ENCODE measurements around the gene MTMR6.
A peak's percentile ranks its signal among the peaks of the same experiment; 100 is the strongest.

The MTMR6 gene

GRCh38 chr13:25280396-25280795 lies 6.9 kb downstream of the MTMR6 start:
- no peak for DNase-seq (ENCODE audit: low read depth)

DNA sequence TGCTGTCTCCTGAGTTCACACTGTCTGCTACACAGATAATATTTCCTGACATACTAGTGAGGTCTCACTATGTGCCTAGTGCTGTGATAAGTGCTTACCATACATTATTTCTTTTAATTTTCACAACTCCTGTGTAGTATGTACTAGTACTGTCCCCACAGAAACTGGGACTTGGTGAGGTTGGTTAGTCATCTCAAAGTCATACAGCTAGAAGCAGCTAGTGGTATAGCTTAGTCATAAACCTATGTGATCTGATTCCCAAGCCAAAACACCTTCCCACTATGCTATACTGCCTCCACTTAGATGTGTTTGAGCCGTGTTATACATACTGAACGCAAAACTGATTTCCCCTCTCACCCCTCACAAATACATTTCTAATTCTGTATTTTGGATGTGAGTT lies 10.5 kb downstream of the MTMR6 start:
- no peak for DNase-seq (ENCODE audit: low read depth)

DNA sequence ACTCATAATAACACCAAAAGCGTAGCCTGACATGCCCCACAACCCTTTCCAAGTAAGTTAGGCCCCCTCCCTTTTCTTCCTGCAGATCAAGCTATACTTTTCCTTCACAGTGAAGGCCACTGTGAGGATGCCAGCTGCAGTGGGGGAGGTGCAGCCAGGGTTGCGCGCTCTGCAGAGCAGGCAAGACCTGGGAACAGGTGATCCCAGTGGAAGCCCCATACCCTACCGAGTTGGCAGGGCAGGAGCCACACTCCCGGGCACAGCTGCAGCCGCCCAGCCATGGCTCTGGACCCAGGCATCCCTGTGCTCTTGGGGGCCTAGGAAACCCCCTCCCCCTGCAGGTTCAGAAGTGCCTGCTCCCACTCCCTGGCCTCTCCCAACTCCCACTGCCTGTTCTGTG lies 18.7 kb downstream of the MTMR6 start:
- DNase-seq (ENCODE audit: low read depth), result no peak

DNA sequence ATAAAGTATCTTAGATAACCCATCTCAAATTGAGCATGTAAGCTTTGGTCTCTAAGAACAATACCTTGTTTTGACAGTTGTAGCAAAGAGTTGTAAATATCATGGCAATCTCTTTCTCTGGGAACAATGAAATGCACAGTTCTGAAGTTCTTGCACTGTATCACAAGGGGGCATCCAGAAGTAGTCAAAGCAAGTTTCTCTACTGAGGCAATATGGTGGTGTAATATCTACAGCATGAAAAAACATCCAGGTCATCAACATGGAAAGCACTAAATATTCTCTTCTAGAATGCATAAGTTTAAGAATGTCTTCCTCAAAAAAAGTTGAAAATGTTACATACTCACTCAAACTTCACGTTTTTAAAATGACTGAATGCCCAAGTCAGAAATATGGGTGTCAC lies 19.6 kb downstream of the MTMR6 start:
- DNase-seq (ENCODE audit: low read depth), result no peak

GRCh38 chr13:25266706-25267105 lies 20.6 kb downstream of the MTMR6 start:
- no peak for DNase-seq (ENCODE audit: low read depth)

GRCh38 chr13:25262261-25262660 lies 25.0 kb downstream of the MTMR6 start:
- no peak for DNase-seq (ENCODE audit: low read depth)

DNA sequence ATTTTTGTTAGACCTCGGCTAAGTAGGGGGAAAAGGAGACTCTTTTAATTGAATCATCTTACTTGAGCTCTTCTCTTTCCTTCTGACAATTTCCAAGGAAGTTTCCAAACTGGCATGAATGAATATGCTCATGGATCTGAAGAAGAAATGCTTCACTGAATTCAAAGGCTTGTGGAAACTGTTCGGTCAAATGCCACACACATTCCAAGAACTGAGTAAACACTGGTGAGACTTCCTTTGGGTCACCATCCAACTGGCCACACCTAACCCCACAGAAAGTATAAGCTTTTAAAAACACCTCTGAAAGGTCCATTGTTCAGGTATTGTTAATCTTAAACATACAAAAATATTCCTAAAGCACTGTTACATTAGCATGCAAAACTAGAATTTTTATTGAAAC lies 33.6 kb downstream of the MTMR6 start:
- no peak for DNase-seq (ENCODE audit: low read depth)

DNA sequence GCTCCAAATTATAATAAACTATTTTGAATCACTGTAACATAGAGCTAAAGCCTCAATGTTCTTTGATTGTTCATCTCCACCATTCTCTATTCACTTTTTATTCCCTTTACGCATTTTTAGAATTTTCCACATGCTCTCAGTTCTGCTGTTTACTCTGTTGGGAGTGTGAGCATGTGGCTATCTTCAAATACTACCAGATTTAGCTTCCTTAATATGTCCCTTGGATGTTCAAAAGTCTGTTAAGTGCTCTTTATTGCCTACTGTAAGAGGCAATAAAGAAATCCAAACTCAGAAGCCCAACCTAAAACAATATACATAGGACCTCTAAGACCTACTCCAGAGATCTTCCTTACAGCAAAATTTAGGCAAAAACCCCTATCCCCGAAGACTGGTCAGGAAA lies 34.5 kb downstream of the MTMR6 start:
- DNase-seq (ENCODE audit: low read depth), result no peak

- no peak for DNase-seq (ENCODE audit: low read depth)
Measured at GRCh38 chr13:25252225-25252624, 35.1 kb downstream of the MTMR6 start.

- peak; percentile 30 for DNase-seq (ENCODE audit: low read depth)
Measured at GRCh38 chr13:25249001-25249543, 38.2 kb downstream of the MTMR6 start.

DNA sequence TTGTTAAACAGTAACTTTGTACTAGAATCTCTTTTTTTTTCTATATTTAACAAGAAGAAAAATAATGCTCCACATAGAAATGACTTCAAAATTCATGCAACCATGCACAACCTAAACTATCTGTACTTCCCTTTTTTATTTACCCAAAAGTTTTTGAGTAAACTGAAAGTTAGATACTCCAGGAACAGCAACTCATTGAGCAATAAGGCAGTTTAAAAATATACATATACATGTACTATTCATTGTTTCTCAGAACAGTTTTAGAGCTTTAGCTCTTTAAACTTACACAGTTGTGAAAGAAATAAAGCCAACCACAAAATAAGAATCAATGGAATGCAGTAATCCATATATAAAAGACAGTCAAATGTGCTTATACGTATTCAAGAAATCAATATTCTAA lies 39.2 kb downstream of the MTMR6 start:
- DNase-seq (ENCODE audit: low read depth), result no peak

DNA sequence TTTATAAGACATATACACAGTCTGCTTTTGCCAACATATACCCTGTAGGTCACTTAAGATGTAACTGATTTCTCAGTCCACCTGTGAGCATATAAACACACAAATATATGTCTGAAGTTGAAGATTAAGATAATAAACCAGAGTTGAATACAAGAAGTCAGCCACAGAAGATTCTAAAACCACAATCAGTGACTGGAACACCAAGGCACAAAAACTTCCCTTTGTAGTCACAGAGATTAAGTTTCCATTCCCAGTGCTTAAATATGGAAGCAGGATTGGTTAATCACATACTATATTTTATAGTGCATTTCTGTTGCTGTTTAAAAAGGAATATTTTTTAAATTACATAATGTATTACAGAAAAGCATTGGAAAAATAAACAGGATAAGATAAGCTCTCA lies 39.9 kb downstream of the MTMR6 start:
- DNase-seq (ENCODE audit: low read depth), result no peak

- DNase-seq (ENCODE audit: low read depth), result no peak
Measured at GRCh38 chr13:25244123-25244522, 43.2 kb downstream of the MTMR6 start.

- DNase-seq (ENCODE audit: low read depth), result no peak
Measured at GRCh38 chr13:25242956-25243355, 44.3 kb downstream of the MTMR6 start.

GRCh38 chr13:25241007-25241406 lies 46.3 kb downstream of the MTMR6 start:
- no peak for DNase-seq (ENCODE audit: low read depth)

DNA sequence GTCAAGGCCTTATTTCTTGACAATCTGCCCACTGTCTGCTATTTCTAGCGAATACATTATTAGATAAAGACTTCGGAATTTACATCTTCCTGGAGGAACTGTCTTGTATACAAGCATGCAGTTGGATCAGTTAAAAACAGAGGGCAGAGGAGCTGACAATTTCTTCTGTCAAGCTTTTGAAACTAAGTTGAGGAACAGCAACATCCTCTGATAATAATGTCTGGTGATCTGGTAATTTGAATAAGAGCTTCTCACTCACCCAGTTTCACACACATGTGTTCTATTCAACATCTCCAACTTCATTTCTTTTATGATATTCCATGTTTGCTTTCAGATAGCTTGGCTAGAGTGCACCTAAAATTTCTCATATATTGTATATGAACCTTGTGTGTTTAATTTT lies 50.2 kb downstream of the MTMR6 start:
- no peak for DNase-seq (ENCODE audit: low read depth)

- no peak for DNase-seq (ENCODE audit: low read depth)
Measured at GRCh38 chr13:25233861-25234260, 53.4 kb downstream of the MTMR6 start.

DNA sequence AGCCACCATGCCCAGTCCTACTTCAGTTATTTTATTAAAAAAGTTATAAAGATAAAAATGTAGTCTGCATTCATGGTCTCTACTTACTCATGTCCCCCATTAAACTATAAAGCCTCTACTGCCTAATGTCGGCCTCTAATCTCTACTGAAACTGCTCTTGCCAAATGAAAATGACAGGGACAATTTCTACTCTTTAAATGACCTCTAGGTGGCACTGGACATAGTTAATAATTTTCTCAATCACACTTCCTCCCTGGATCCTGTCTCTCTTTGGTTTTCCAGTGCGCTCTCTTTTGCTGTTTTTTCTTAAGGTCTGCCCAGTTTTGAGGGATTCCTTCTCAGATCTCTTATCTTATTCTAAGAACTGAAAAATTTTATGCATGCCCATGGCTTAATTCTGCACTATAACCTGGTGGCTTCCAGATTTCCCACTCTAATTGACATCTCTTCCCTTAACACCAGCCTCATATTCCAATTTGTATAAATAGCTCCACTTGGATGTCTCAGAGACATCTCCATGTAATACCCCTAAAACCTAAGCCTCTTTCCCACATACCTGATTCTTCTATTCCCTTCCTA lies 54.3 kb downstream of the MTMR6 start:
- no peak for DNase-seq (ENCODE audit: low read depth)

GRCh38 chr13:25231517-25231916 lies 55.8 kb downstream of the MTMR6 start:
- no peak for DNase-seq (ENCODE audit: low read depth)

- no peak for DNase-seq (ENCODE audit: low read depth)
Measured at GRCh38 chr13:25227690-25228089, 59.6 kb downstream of the MTMR6 start.

DNA sequence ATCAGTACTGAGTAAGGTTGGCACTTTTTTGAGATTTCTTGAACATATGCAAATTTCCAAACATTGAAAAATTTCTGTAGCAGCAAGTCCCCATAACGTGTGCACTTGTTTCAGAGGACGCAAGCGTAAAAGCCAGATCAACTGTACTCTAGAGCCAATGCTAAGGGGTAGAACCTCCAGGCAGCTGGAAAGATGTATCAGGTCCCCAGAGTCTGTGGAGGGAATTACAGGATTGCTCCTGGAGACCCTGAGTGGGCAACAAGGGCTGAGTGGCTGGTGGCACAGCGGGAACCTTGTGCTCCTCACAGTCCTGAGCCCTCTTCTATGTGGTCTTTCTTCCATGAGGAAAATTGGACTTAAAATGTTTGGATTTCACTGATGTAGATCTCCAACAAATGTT lies 61.3 kb downstream of the MTMR6 start:
- DNase-seq (ENCODE audit: low read depth), result no peak

DNA sequence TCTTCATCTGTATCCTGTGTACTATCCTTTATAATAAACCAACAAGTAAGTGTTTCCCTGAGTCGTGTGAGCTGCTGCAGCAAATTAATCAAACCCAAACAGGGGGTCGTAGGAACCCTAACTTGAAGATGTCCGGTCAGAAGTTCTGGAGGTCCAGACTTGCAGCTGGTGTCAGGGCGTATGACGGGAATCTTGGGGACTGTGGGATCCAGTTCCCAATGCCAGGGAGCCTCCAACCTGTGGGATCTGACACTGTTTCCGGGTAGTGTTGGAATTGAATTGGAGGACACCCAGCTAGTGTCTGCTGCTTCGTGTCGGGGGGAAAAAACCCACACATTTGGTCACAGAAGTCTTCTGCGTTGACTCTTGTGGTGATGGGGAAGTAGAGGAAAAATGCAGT lies 63.1 kb downstream of the MTMR6 start:
- no peak for DNase-seq (ENCODE audit: low read depth)

- no peak for DNase-seq (ENCODE audit: low read depth)
Measured at GRCh38 chr13:25222740-25223139, 64.5 kb downstream of the MTMR6 start.

GRCh38 chr13:25218019-25218418 lies 69.3 kb downstream of the MTMR6 start:
- DNase-seq (ENCODE audit: low read depth), result no peak
